ENCODE measurements around the gene CAT.

DNA sequence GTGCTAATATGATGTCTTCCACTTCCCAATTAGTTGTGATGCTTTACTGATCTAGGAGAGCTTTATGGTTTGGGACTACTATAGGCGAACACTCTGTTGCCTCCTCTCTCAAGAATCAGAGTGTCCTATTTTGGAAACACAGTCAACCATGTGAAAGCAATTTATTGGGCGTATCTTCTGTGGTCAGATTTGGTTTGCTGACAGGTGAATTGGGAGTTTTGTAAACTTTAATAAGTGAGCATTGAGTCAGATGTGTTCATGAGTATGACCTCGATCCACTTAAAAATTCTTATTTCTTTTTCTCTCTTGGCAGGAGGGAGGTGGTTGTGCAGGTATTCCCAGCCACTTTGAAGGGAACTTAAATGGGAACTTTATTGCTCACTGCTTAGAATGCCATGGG, 4.4 kb downstream of the CAT start:
- TF ChIP-seq CTCF (IDR thresholded peaks at IDR 0.05) (no peak), POLR2A (IDR thresholded peaks at IDR 0.05; ENCODE audit: low read depth) (no peak), POLR2AphosphoS5 (IDR thresholded peaks at IDR 0.05) (no peak)
